AG10803 (cell line): Measurements from ENCODE around the gene HYAL2.

Source experiments
- DNase-seq: peaks from one replicate; pipeline ENCODE4 v3.0.0; 2010; ENCODE audit warnings: low read depth
- H3K4me3 ChIP-seq: 2 replicates; pipeline ENCODE4 v1.5.1; 2011; ENCODE audit warnings: mild to moderate bottlenecking, low read length, control low read depth
- TF ChIP-seq, protein P1 (sequence below): conservative IDR thresholded peaks from 2 replicates; pipeline ENCODE4 v1.5.1; 2011; ENCODE audit warnings: mild to moderate bottlenecking, low read length, control low read depth, inconsistent platforms

Gene HYAL2

DNA sequence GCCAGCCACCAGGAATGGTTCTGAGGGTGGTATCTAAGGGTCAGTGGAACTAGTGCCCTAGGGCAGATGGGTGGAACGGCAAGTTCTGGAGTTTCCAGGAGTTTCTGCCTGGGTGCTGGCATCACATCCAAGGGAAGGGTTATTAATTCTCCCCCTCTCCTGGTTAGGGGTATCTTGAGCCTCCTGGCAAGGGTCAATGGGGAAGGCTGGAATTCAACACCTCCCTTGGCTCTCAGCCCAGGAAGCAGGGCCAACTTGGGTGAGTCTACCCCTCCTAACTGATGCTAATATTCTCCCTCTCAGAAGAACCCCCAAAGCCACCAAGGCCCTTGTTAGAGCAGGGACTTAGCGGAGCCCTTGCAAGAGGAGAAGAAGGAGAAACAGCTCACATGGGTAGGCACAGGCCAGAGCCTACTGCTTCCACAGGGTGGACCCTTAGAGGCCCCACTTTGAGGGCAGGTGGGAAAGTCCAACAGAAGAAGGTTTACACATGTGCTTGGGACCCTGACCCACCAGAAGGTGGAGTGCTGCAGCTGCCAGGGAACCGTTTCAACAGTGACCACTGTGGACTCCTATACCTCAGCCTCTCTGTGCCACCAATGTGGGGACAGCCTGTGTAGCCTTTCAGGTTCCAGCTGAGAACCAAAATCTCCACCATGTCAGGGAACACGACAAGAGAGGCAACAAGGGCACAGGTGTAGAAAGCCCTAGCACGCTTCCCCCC is 33.4 kb upstream of the HYAL2 start:
- TF ChIP-seq, protein P1, sequence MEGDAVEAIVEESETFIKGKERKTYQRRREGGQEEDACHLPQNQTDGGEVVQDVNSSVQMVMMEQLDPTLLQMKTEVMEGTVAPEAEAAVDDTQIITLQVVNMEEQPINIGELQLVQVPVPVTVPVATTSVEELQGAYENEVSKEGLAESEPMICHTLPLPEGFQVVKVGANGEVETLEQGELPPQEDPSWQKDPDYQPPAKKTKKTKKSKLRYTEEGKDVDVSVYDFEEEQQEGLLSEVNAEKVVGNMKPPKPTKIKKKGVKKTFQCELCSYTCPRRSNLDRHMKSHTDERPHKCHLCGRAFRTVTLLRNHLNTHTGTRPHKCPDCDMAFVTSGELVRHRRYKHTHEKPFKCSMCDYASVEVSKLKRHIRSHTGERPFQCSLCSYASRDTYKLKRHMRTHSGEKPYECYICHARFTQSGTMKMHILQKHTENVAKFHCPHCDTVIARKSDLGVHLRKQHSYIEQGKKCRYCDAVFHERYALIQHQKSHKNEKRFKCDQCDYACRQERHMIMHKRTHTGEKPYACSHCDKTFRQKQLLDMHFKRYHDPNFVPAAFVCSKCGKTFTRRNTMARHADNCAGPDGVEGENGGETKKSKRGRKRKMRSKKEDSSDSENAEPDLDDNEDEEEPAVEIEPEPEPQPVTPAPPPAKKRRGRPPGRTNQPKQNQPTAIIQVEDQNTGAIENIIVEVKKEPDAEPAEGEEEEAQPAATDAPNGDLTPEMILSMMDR = no peak
- peak overlapping the region; percentile 97 for H3K4me3 ChIP-seq
- DNase-seq = no peak

DNA sequence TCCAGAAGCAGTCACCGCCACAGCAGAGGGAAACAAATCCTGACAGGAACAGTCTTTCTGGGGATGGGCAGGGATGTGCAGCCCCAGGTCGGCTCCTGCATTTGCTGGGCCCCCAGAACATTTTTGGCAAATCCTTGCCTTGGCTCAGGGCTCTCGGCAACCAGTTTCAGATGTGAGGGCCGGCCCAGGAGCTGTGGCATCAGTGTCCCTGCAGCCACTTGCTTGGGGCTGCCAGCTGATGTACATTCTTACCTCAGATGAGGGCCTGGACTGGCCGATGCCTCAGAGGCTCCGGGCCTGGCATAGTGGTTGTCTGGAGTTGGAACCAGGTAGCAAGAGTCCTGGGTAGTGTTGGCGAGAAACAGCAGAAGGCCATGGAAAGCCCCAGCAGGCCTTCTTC is 32.3 kb upstream of the HYAL2 start:
- TF ChIP-seq, protein P1 = no peak
- no peak for DNase-seq
- no peak overlapping the region for H3K4me3 ChIP-seq

DNA sequence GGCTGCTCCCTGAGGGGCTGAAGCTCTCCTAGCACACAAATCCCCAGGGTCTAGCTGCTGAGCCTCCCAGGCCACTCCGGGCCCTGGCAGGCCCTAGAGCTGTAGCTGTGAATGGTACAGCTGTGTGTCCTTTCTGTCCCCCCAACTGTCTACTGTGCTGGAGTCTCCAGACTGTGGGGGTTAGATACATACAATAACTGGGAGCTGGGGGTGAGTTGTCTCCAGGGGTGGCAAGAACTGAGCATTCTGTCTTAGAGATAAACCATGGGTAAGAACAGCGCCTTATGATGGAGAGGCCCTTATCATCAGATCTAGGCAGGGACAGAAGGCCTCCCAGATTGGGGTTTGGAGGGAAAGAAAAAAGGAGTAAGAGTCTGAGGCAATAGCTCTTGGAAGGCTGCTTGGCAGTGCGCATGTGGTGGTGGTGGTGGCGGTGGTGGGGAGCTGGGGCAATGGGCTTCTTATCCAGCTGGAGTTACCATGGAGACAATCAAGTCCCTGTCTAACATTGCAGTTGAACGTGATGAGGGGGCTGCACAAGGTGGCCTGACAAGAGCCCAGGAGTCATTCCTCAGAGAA is 31.7 kb upstream of the HYAL2 start:
- H3K4me3 ChIP-seq = no peak overlapping the region
- TF ChIP-seq, protein P1 = no peak
- no peak for DNase-seq

DNA sequence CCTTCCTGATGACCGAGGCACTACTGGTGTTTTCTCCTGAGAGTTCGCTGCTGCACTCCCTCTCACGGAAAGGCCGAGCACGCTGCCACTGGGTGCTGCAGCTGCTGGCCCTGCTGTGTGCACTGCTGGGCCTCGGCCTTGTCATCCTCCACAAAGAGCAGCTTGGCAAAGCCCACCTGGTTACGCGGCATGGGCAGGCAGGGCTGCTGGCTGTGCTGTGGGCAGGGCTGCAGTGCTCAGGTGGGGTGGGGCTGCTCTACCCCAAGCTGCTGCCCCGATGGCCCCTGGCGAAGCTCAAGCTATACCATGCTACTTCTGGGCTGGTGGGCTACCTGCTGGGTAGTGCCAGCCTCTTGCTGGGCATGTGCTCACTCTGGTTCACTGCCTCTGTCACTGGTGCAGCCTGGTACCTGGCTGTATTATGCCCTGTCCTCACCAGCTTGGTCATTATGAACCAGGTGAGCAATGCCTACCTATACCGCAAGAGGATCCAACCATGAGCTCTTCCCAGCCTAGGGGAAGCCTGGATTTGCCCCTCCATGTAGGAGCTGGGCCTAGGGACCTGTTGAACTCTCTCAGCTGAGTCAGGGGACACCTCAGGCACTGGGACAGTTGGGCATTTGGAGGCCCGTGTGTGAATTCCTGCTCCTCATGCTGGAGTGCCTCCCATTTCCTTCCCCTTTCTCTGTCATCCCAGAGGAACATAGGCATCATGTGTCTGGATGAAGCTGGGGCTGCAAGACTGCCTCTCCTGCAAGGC is 30.9 kb upstream of the HYAL2 start:
- DNase-seq = no peak
- TF ChIP-seq, protein P1 = no peak
- no peak overlapping the region for H3K4me3 ChIP-seq

DNA sequence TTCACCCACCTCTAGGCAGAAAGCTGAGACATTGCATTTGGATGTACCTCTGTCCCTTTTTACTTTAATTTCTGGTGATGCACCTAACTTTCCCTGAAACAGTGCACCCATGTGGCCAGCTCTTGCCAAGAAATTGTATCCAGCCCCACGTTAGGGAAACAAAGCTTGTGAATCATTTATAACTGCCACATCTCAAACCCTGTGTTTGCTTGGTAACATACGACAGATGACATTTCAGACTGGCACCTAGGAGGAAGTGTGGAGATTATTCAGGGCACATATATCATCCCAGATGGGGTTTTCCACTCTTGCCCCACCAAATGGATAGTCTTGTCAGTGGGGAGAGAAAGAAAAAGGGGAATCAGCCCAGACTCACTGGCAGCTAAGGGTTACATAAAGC is 30.2 kb upstream of the HYAL2 start:
- H3K4me3 ChIP-seq = no peak overlapping the region
- DNase-seq = no peak
- TF ChIP-seq, protein P1 = peak; percentile 33

DNA sequence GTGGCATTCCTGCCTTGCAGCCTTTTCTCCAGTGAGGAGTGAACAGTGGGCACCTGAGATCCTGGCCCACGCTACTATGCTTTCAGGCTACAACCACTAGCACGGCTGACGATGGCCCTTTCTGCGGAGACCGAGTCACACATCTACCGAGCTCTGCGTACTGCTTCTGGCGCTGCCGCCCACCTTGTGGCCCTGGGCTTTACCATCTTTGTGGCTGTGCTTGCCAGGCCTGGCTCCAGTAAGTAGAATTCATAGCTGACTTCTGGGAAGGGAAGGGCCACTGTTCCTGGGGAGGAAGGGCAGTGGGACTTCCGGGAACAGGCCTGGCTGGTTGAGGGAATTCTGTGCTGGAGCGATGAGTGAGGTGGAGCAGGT is 28.8 kb upstream of the HYAL2 start:
- DNase-seq = no peak
- peak overlapping the region; percentile 97 for H3K4me3 ChIP-seq
- TF ChIP-seq, protein P1 = no peak
